H9 (cell line): ENCODE results near the gene FAM83F. TPM values are rescaled to one million over a fixed set of nuclear protein-coding genes. Genes with fewer than 3 reads are reported as not detected.
A peak's percentile ranks its signal among the peaks of the same experiment; 100 is the strongest.

Experiments used
- DNase-seq: peaks from one replicate; pipeline ENCODE4 v3.0.0-alpha.2; 2017
- H2AFZ ChIP-seq: one replicate; pipeline ENCODE4 v1.6.1; 2013; ENCODE audit warnings: mild to moderate bottlenecking, low read length, control low read depth, moderate library complexity
- H2AK5ac ChIP-seq: 2 replicates; pipeline ENCODE4 v1.6.1; 2013; ENCODE audit warnings: low read length, control low read depth, mixed read lengths; ENCODE audit not compliant: insufficient read length
- H2BK120ac ChIP-seq: one replicate; pipeline ENCODE4 v1.6.1; 2013; ENCODE audit warnings: low read depth, mild to moderate bottlenecking, low read length, control low read depth, inconsistent platforms; ENCODE audit not compliant: poor library complexity, severe bottlenecking
- H2BK12ac ChIP-seq: 2 replicates; pipeline ENCODE4 v1.6.1; 2013; ENCODE audit warnings: low read length, control low read depth, mixed read lengths, low read depth; ENCODE audit not compliant: insufficient read length
- H2BK15ac ChIP-seq: 2 replicates; pipeline ENCODE4 v1.6.1; 2013; ENCODE audit warnings: low read depth, low read length, control low read depth
- H2BK20ac ChIP-seq: one replicate; pipeline ENCODE4 v1.6.1; 2013; ENCODE audit warnings: low read depth, mild to moderate bottlenecking, low read length, control low read depth, inconsistent platforms; ENCODE audit not compliant: poor library complexity, severe bottlenecking
- H2BK5ac ChIP-seq: 2 replicates; pipeline ENCODE4 v1.6.1; 2013; ENCODE audit warnings: low read length, control low read depth, mixed read lengths; ENCODE audit not compliant: insufficient read length
- H3K14ac ChIP-seq: 2 replicates; pipeline ENCODE4 v1.6.1; 2013; ENCODE audit warnings: low read length, control low read depth; ENCODE audit not compliant: insufficient read depth
- H3K18ac ChIP-seq: 2 replicates; pipeline ENCODE4 v1.6.1; 2013; ENCODE audit warnings: low read depth, mild to moderate bottlenecking, mixed read lengths, low read length, control low read depth; ENCODE audit not compliant: insufficient read length
- H3K23ac ChIP-seq: 2 replicates; pipeline ENCODE4 v1.6.1; 2013; ENCODE audit warnings: low read length, control low read depth, mixed read lengths, low read depth; ENCODE audit not compliant: insufficient read length
- H3K23me2 ChIP-seq: 2 replicates; pipeline ENCODE4 v1.6.1; 2013; ENCODE audit warnings: low read depth, mild to moderate bottlenecking, mixed read lengths, low read length, control low read depth; ENCODE audit not compliant: insufficient read length, poor library complexity, severe bottlenecking
- H3K27ac ChIP-seq: 2 replicates; pipeline ENCODE4 v1.5.1; 2013; ENCODE audit warnings: low read length, control low read depth, mixed read lengths, low read depth; ENCODE audit not compliant: insufficient read length
- H3K27me3 ChIP-seq: 2 replicates; pipeline ENCODE4 v1.6.1; 2013; ENCODE audit warnings: low read length, control low read depth, inconsistent platforms; ENCODE audit not compliant: insufficient read depth
- H3K4ac ChIP-seq: 2 replicates; pipeline ENCODE4 v1.6.1; 2013; ENCODE audit warnings: low read depth, mild to moderate bottlenecking, control low read depth, inconsistent platforms, low read length, moderate library complexity
- H3K4me1 ChIP-seq: 2 replicates; pipeline ENCODE4 v1.6.1; 2013; ENCODE audit warnings: low read length, control low read depth, inconsistent platforms; ENCODE audit not compliant: insufficient read depth
- H3K4me2 ChIP-seq: 2 replicates; pipeline ENCODE4 v1.6.1; 2013; ENCODE audit warnings: low read length, control low read depth, mixed read lengths; ENCODE audit not compliant: insufficient read length, insufficient read depth
- H3K56ac ChIP-seq: 2 replicates; pipeline ENCODE4 v1.6.1; 2013; ENCODE audit warnings: low read depth, mild to moderate bottlenecking, mixed read lengths, low read length, control low read depth; ENCODE audit not compliant: insufficient read length
- H3K79me1 ChIP-seq: 2 replicates; pipeline ENCODE4 v1.6.1; 2013; ENCODE audit warnings: low read depth, mild to moderate bottlenecking, moderate library complexity, low read length, control low read depth, inconsistent platforms; ENCODE audit not compliant: insufficient read depth, poor library complexity, severe bottlenecking
- H3K79me2 ChIP-seq: 2 replicates; pipeline ENCODE4 v1.6.1; 2013; ENCODE audit warnings: low read length, control low read depth, inconsistent platforms; ENCODE audit not compliant: insufficient read depth
- H3K9ac ChIP-seq: 2 replicates; pipeline ENCODE4 v1.6.1; 2013; ENCODE audit warnings: low read length, control low read depth, mixed read lengths; ENCODE audit not compliant: insufficient read length; ENCODE audit errors: extremely low read depth
- H3K9me3 ChIP-seq: one replicate; pipeline ENCODE4 v1.6.1; 2013; ENCODE audit warnings: low read depth, low read length, inconsistent platforms; ENCODE audit not compliant: control insufficient read depth
- H3T11ph ChIP-seq: one replicate; pipeline ENCODE4 v1.6.1; 2013; ENCODE audit warnings: mild to moderate bottlenecking, low read length, control low read depth, inconsistent platforms
- H4K20me1 ChIP-seq: one replicate; pipeline ENCODE4 v1.6.1; 2013; ENCODE audit not compliant: control insufficient read depth, insufficient read length, insufficient read depth
- H4K5ac ChIP-seq: 2 replicates; pipeline ENCODE4 v1.6.1; 2013; ENCODE audit warnings: low read depth, mild to moderate bottlenecking, mixed read lengths, low read length, control low read depth; ENCODE audit not compliant: insufficient read length
- H4K8ac ChIP-seq: replicated peaks from 2 replicates; pipeline ENCODE4 v1.6.1; 2013; ENCODE audit warnings: low read length, control low read depth, mixed read lengths, low read depth; ENCODE audit not compliant: insufficient read length
- H4K91ac ChIP-seq: 2 replicates; pipeline ENCODE4 v1.6.1; 2013; ENCODE audit warnings: low read depth, mild to moderate bottlenecking, moderate library complexity, mixed read lengths, low read length, control low read depth; ENCODE audit not compliant: insufficient read length
- H3K27ac Mint-ChIP-seq, 3 experiments: 2 replicates in 2 of 3; 3 replicates in 1 of 3; pipeline ENCODE4 v1.8.0; 2020 to 2021; ENCODE audit warnings: mixed read lengths in 3 of 3, mild to moderate bottlenecking in 1 of 3, moderate library complexity in 1 of 3
- H3K27me3 Mint-ChIP-seq: 2 replicates; pipeline ENCODE4 v1.8.0; 2021; ENCODE audit warnings: low read depth, mild to moderate bottlenecking, moderate library complexity, mixed read lengths
- H3K36me3 Mint-ChIP-seq, 3 experiments: 2 replicates in 2 of 3; 3 replicates in 1 of 3; pipeline ENCODE4 v1.8.0; 2020 to 2021; ENCODE audit warnings: low read depth in 3 of 3, mixed read lengths in 3 of 3; ENCODE audit not compliant: insufficient read depth in 1 of 3
- H3K4me1 Mint-ChIP-seq, 2 experiments: 2 replicates each; pipeline ENCODE4 v1.8.0; 2020; ENCODE audit warnings: mixed read lengths in 2 of 2
- H3K4me3 Mint-ChIP-seq, 2 experiments: 2 replicates in 1 of 2; 3 replicates in 1 of 2; pipeline ENCODE4 v1.8.0; 2020 to 2021; ENCODE audit warnings: mild to moderate bottlenecking in 2 of 2, mixed read lengths in 2 of 2, moderate library complexity in 1 of 2
- H3K9me3 Mint-ChIP-seq, 2 experiments: 2 replicates in 1 of 2; 3 replicates in 1 of 2; pipeline ENCODE4 v1.8.0; 2020; ENCODE audit warnings: mild to moderate bottlenecking in 2 of 2, mixed read lengths in 2 of 2, moderate library complexity in 1 of 2
- CTCF ChIP-seq: fragments of 200-600 bp; sonication (generic); conservative IDR thresholded peaks from 3 replicates; pipeline ENCODE4 v1.8.0; 2021; ENCODE audit warnings: antibody characterized with exemption, mild to moderate bottlenecking
- WGBS: extraction: QIAGEN DNeasy Blood & Tissue Kit; methylation state at CpG from one replicate; pipeline ENCODE4 v1.1.7; 2013; ENCODE audit warnings: missing lambda C conversion rate, low lambda C conversion rate, mixed read lengths; ENCODE audit not compliant: insufficient read length; ENCODE audit errors: extremely low coverage; 5-methylcytosine and 5-hydroxymethylcytosine counted together
- total RNA-seq: library from RNA; stranded (reverse); gene quantifications from 2 replicates; pipeline ENCODE4 v1.2.1, GENCODE V29; 2021

FAM83F gene
- total RNA-seq, 1 experiment from 2014 or later, result 17.4 TPM

- Mint-ChIP-seq H3K9me3 (no peaks in the 10 kb centered on the region), H3K4me1 (peaks cover 71 to 74% of the 10 kb centered on the region in 2 experiments), H3K4me3 (peak overlapping the region; percentile 21 to 30; a peak in 2 of 5 replicates), H3K27me3 (peaks cover 22% of the 10 kb centered on the region), H3K27ac (peak overlapping the region in 2 of 3 experiments; percentile 15 to 93; a peak in 3 of 7 replicates), H3K36me3 (peaks cover 10 to 14% (median 11%) of the 10 kb centered on the region in 3 experiments; a peak in 6 of 7 replicates)
- Histone ChIP-seq H3K56ac (no peak overlapping the region), H3K9me3 (no peaks in the 10 kb centered on the region), H2AFZ (no peak overlapping the region), H2AK5ac (no peak overlapping the region), H4K20me1 (no peaks in the 10 kb centered on the region), H2BK5ac (no peak overlapping the region), H3K79me2 (peaks cover 9% of the 10 kb centered on the region; the same call in 1 of the 2 replicates), H2BK120ac (no peak overlapping the region), H3K4ac (no peak overlapping the region), H3K79me1 (peaks cover 6% of the 10 kb centered on the region), H3K4me1 (peaks cover 19% of the 10 kb centered on the region), H2BK15ac (no peak overlapping the region), H3K27me3 (no peaks in the 10 kb centered on the region), H4K91ac (no peak overlapping the region), H3K27ac (no peak overlapping the region), H3T11ph (no peak overlapping the region), H2BK12ac (no peak overlapping the region), H4K8ac (no peak overlapping the region), H3K23me2 (peaks cover 13% of the 10 kb centered on the region), H3K14ac (no peak overlapping the region; the same call in 1 of the 2 replicates), H3K18ac (no peak overlapping the region), H3K23ac (no peak overlapping the region), H3K4me2 (no peak overlapping the region), H3K9ac (no peak overlapping the region), H2BK20ac (no peak overlapping the region), H4K5ac (no peak overlapping the region)
- TF ChIP-seq CTCF, result no peak
- no CpG with 5 or more reads among the region's 3 CpGs for WGBS
- DNase-seq, result no peak
These were observed 2.7 kb downstream of the FAM83F start for GRCh38 chr22:39997421-39997820.
